HG03045 (cell line): ENCODE results near the gene SPAG16.
"Not testable (repeated sequence)": the region's sequence is repeated elsewhere in the genome, so short reads cannot be mapped to it uniquely, and the experiment has no call there.

Source experiments
- ATAC-seq: cut with Tn5 transposase; IDR thresholded peaks from one replicate; pipeline ENCODE4 v1.9.1; 2021; ENCODE audit warnings: mild to moderate bottlenecking, moderate library complexity; ENCODE audit not compliant: unreplicated experiment

Gene SPAG16

GRCh38 chr2:214057986-214058385 lies 773.7 kb downstream of the SPAG16 start:
- no peak for ATAC-seq

- ATAC-seq = not testable (repeated sequence)
Observed at GRCh38 chr2:214062279-214062678, 778.0 kb downstream of the SPAG16 start.

- ATAC-seq = no peak
Observed at GRCh38 chr2:214064471-214064870, 780.2 kb downstream of the SPAG16 start.

- no peak for ATAC-seq
Observed at GRCh38 chr2:214066862-214067261, 782.6 kb downstream of the SPAG16 start.

- ATAC-seq = no peak
Observed at GRCh38 chr2:214069254-214069653, 785.0 kb downstream of the SPAG16 start.

GRCh38 chr2:214075456-214075855 lies 791.2 kb downstream of the SPAG16 start:
- no peak for ATAC-seq

- no peak for ATAC-seq
Observed at GRCh38 chr2:214076527-214076926, 792.3 kb downstream of the SPAG16 start.

- no peak for ATAC-seq
Observed at GRCh38 chr2:214077727-214078126, 793.5 kb downstream of the SPAG16 start.

- ATAC-seq = no peak
Observed at GRCh38 chr2:214079032-214079431, 794.8 kb downstream of the SPAG16 start.

GRCh38 chr2:214088536-214088935 lies 804.3 kb downstream of the SPAG16 start:
- no peak for ATAC-seq

GRCh38 chr2:214096208-214096715 lies 812.0 kb downstream of the SPAG16 start:
- no peak for ATAC-seq

- ATAC-seq = no peak
Observed at GRCh38 chr2:214098811-214099210, 814.5 kb downstream of the SPAG16 start.

- no peak for ATAC-seq
Observed at GRCh38 chr2:214100488-214100887, 816.2 kb downstream of the SPAG16 start.

GRCh38 chr2:214103276-214104001 lies 819.2 kb downstream of the SPAG16 start:
- ATAC-seq = no peak

GRCh38 chr2:214104219-214104618 lies 820.0 kb downstream of the SPAG16 start:
- ATAC-seq = no peak

- ATAC-seq = no peak
Observed at GRCh38 chr2:214104967-214105366, 820.7 kb downstream of the SPAG16 start.

GRCh38 chr2:214107726-214108125 lies 823.5 kb downstream of the SPAG16 start:
- no peak for ATAC-seq

GRCh38 chr2:214108598-214108997 lies 824.3 kb downstream of the SPAG16 start:
- no peak for ATAC-seq

GRCh38 chr2:214117054-214117453 lies 832.8 kb downstream of the SPAG16 start:
- no peak for ATAC-seq

- ATAC-seq = no peak
Observed at GRCh38 chr2:214126135-214126534, 841.9 kb downstream of the SPAG16 start.

- ATAC-seq = no peak
Observed at GRCh38 chr2:214127170-214127569, 842.9 kb downstream of the SPAG16 start.

GRCh38 chr2:214127571-214127970 lies 843.3 kb downstream of the SPAG16 start:
- no peak for ATAC-seq

- ATAC-seq = no peak
Observed at GRCh38 chr2:214128040-214128439, 843.8 kb downstream of the SPAG16 start.
